Breast epithelium (tissue), 3 donors: ENCODE measurements around the gene ORM2.

ENCODE experiments used
- POLR2A ChIP-seq: fragments of 450-650 bp; IDR thresholded peaks from one replicate; pipeline ENCODE4 v1.6.1; 2016; ENCODE audit warnings: antibody characterized with exemption, mild to moderate bottlenecking, moderate library complexity
- POLR2AphosphoS5 ChIP-seq, 3 donors: sonication (generic); formaldehyde crosslinking; IDR thresholded peaks; one replicate each; pipeline ENCODE4 v1.6.1; 2017; ENCODE audit warnings: antibody characterized with exemption in 3 of 3
- TF ChIP-seq, protein P1 (sequence below), 3 donors: fragments of 450-650 bp; IDR thresholded peaks; one replicate each; pipeline ENCODE4 v1.5.1; 2016 to 2017; ENCODE audit warnings: antibody characterized with exemption in 3 of 3, mild to moderate bottlenecking in 3 of 3, moderate library complexity in 3 of 3

DNA sequence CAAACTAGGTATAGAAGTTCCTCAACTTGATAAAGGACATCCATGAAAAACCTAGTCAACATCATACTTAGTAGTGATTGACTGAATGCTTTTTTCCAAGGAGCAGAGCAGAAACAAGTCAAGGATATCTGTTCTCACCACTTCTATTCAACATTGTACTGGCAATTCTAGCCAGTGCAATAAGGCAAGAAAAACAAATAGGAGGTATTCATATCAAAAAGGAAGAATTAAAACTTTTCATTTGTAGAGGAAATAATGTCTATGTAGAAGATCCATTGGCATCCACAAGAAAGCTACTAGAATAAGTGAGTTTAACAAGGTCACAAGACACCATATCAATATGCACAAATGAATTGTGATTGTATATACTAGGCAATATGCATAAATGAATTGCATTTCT lies 35.0 kb upstream of the ORM2 start:
- TF ChIP-seq, protein P1, sequence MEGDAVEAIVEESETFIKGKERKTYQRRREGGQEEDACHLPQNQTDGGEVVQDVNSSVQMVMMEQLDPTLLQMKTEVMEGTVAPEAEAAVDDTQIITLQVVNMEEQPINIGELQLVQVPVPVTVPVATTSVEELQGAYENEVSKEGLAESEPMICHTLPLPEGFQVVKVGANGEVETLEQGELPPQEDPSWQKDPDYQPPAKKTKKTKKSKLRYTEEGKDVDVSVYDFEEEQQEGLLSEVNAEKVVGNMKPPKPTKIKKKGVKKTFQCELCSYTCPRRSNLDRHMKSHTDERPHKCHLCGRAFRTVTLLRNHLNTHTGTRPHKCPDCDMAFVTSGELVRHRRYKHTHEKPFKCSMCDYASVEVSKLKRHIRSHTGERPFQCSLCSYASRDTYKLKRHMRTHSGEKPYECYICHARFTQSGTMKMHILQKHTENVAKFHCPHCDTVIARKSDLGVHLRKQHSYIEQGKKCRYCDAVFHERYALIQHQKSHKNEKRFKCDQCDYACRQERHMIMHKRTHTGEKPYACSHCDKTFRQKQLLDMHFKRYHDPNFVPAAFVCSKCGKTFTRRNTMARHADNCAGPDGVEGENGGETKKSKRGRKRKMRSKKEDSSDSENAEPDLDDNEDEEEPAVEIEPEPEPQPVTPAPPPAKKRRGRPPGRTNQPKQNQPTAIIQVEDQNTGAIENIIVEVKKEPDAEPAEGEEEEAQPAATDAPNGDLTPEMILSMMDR (IDR thresholded peaks at IDR 0.05) = no peak
- TF ChIP-seq POLR2A = no peak
- TF ChIP-seq POLR2AphosphoS5 (IDR thresholded peaks at IDR 0.05) = no peak
